Cerebellar nuclear complex (tissue), 1 donor: Measurements from ENCODE around the gene STK24.
A peak's percentile ranks its signal among the peaks of the same experiment; 100 is the strongest.
"Not testable (repeated sequence)": the region's sequence is repeated elsewhere in the genome, so short reads cannot be mapped to it uniquely, and the experiment has no call there.

ENCODE experiments used
- DNase-seq, 2 experiments: peaks; one replicate each; lab custom pipeline; 2025; lab: John Stamatoyannopoulos, UW

STK24 gene

GRCh38 chr13:98434060-98434459 lies 142.8 kb downstream of the STK24 start:
- no peak for DNase-seq

GRCh38 chr13:98433654-98434053 lies 143.3 kb downstream of the STK24 start:
- no peak for DNase-seq

- no peak for DNase-seq
Observed at GRCh38 chr13:98432638-98433037, 144.3 kb downstream of the STK24 start.

GRCh38 chr13:98429977-98430736 lies 146.8 kb downstream of the STK24 start:
- DNase-seq: no peak

- no peak for DNase-seq
Observed at GRCh38 chr13:98429531-98429930, 147.4 kb downstream of the STK24 start.

GRCh38 chr13:98429081-98429480 lies 147.8 kb downstream of the STK24 start:
- no peak for DNase-seq

GRCh38 chr13:98428256-98428966 lies 148.5 kb downstream of the STK24 start:
- DNase-seq: no peak

GRCh38 chr13:98427331-98427995 lies 149.4 kb downstream of the STK24 start:
- DNase-seq: peak in 1 of 2 experiments; percentile 39

GRCh38 chr13:98423417-98423816 lies 153.5 kb downstream of the STK24 start:
- DNase-seq: no peak

- no peak for DNase-seq
Observed at GRCh38 chr13:98422046-98422445, 154.9 kb downstream of the STK24 start.

- no peak for DNase-seq
Observed at GRCh38 chr13:98420554-98421175, 156.2 kb downstream of the STK24 start.

- DNase-seq: no peak
Observed at GRCh38 chr13:98419786-98420553, 156.9 kb downstream of the STK24 start.

GRCh38 chr13:98416408-98416807 lies 160.5 kb downstream of the STK24 start:
- no peak for DNase-seq

- DNase-seq: no peak
Observed at GRCh38 chr13:98415326-98416070, 161.4 kb downstream of the STK24 start.

- DNase-seq: no peak
Observed at GRCh38 chr13:98413796-98414195, 163.1 kb downstream of the STK24 start.

- DNase-seq: not testable (repeated sequence)
Observed at GRCh38 chr13:98413278-98413677, 163.6 kb downstream of the STK24 start.

GRCh38 chr13:98411617-98412265 lies 165.2 kb downstream of the STK24 start:
- DNase-seq: no peak

- DNase-seq: no peak
Observed at GRCh38 chr13:98411013-98411412, 165.9 kb downstream of the STK24 start.

- DNase-seq: no peak
Observed at GRCh38 chr13:98410612-98411011, 166.3 kb downstream of the STK24 start.

- no peak for DNase-seq
Observed at GRCh38 chr13:98409281-98409680, 167.6 kb downstream of the STK24 start.
